Measurements from ENCODE around the gene NIPAL3. TPM values are rescaled to one million over a fixed set of nuclear protein-coding genes. Genes with fewer than 3 reads are reported as not detected.
"Not testable (repeated sequence)": the region's sequence is repeated elsewhere in the genome, so short reads cannot be mapped to it uniquely, and the experiment has no call there.

The NIPAL3 gene
- total RNA-seq, 2 experiments from 2014 or later: 11.7 to 25.3 TPM

GRCh38 chr1:24513706-24514105 lies 98.1 kb downstream of the NIPAL3 start:
- Histone ChIP-seq H3K27ac (ENCODE audit: low read depth, low read length, poor library complexity, severe bottlenecking) (no peak overlapping the region), H3K36me3 (ENCODE audit: insufficient read depth, low read length) (peaks cover 21% of the 10 kb centered on the region), H2AFZ (ENCODE audit: low read length) (no peak overlapping the region), H3K9me3 (ENCODE audit: low read length) (no peaks in the 10 kb centered on the region), H3K9me2 (ENCODE audit: insufficient read depth, low read length) (no peaks in the 10 kb centered on the region), H4K20me1 (ENCODE audit: insufficient read depth, low read length) (no peaks in the 10 kb centered on the region), H3K4me1 (ENCODE audit: insufficient read depth, low read length, poor library complexity, severe bottlenecking) (no peaks in the 10 kb centered on the region), H3K79me2 (ENCODE audit: insufficient read depth, low read depth, low read length) (peaks cover under 1% of the 10 kb centered on the region; the same call in 1 of the 2 replicates), H3K4me2 (ENCODE audit: low read length) (no peak overlapping the region), H3K4me3 (ENCODE audit: low read depth, low read length, poor library complexity, severe bottlenecking) (no peak overlapping the region)
- intact Hi-C loops (cut with micrococcal nuclease; ENCODE audit: unreplicated experiment): no loop called here
- CTCF ChIA-PET (ENCODE audit: unreplicated experiment): no interaction called here
- no peak for DNase-seq (ENCODE audit: low spot score)
- no TSS peak for BruUV-seq (replicated peaks)
- POLR2A ChIA-PET: no interaction called here
- TF ChIP-seq, protein P1, sequence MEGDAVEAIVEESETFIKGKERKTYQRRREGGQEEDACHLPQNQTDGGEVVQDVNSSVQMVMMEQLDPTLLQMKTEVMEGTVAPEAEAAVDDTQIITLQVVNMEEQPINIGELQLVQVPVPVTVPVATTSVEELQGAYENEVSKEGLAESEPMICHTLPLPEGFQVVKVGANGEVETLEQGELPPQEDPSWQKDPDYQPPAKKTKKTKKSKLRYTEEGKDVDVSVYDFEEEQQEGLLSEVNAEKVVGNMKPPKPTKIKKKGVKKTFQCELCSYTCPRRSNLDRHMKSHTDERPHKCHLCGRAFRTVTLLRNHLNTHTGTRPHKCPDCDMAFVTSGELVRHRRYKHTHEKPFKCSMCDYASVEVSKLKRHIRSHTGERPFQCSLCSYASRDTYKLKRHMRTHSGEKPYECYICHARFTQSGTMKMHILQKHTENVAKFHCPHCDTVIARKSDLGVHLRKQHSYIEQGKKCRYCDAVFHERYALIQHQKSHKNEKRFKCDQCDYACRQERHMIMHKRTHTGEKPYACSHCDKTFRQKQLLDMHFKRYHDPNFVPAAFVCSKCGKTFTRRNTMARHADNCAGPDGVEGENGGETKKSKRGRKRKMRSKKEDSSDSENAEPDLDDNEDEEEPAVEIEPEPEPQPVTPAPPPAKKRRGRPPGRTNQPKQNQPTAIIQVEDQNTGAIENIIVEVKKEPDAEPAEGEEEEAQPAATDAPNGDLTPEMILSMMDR (conservative IDR thresholded peaks at IDR 0.05; ENCODE audit: low read length): no peak
- no peak for TF ChIP-seq EZH2phosphoT487 (IDR thresholded peaks at IDR 0.05; ENCODE audit: borderline replicate concordance, low read depth, low read length)

DNA sequence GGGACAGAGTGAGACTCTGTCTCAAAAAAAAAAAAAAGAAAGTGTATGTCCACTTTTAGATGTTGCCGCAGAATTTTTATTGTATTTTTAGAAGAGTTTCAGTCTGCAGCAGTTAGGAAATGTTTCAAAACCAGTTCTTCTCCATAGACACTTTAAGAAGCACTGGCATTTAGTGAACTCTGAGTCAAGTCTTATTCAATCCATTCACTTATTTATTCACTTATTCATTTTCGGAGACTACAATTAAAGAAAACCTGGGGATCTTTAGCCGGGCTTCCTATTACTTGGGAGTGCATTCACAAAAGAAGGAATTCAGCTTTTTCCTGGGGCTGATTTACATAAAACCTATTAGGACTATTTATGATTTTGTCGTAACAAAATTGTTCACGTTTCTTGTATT lies 99.3 kb downstream of the NIPAL3 start:
- DNase-seq (ENCODE audit: low spot score): no peak
- TF ChIP-seq, protein P1 (conservative IDR thresholded peaks at IDR 0.05; ENCODE audit: low read length): no peak
- no peak for TF ChIP-seq EZH2phosphoT487 (IDR thresholded peaks at IDR 0.05; ENCODE audit: borderline replicate concordance, low read depth, low read length)
- Histone ChIP-seq H3K4me3 (ENCODE audit: low read depth, low read length, poor library complexity, severe bottlenecking) (no peak overlapping the region), H3K27ac (ENCODE audit: low read depth, low read length, poor library complexity, severe bottlenecking) (no peak overlapping the region), H3K79me2 (ENCODE audit: insufficient read depth, low read depth, low read length) (no peaks in the 10 kb centered on the region), H3K4me2 (ENCODE audit: low read length) (no peak overlapping the region), H3K9me2 (ENCODE audit: insufficient read depth, low read length) (no peaks in the 10 kb centered on the region), H3K9me3 (ENCODE audit: low read length) (no peaks in the 10 kb centered on the region), H3K36me3 (ENCODE audit: insufficient read depth, low read length) (peaks cover 26% of the 10 kb centered on the region), H4K20me1 (ENCODE audit: insufficient read depth, low read length) (no peaks in the 10 kb centered on the region), H3K4me1 (ENCODE audit: insufficient read depth, low read length, poor library complexity, severe bottlenecking) (peaks cover 8% of the 10 kb centered on the region), H2AFZ (ENCODE audit: low read length) (no peak overlapping the region)
- CTCF ChIA-PET (ENCODE audit: unreplicated experiment): no interaction called here
- BruUV-seq (replicated peaks): no TSS peak
- intact Hi-C loops (cut with micrococcal nuclease; ENCODE audit: unreplicated experiment): no loop called here
- POLR2A ChIA-PET: interaction anchor here (0.6 to 4.4 kb wide), 7 partner anchors 9 to 1259 kb away, joined by 3 to 29 read pairs (median 3); no protein-coding TSS in a partner anchor

DNA sequence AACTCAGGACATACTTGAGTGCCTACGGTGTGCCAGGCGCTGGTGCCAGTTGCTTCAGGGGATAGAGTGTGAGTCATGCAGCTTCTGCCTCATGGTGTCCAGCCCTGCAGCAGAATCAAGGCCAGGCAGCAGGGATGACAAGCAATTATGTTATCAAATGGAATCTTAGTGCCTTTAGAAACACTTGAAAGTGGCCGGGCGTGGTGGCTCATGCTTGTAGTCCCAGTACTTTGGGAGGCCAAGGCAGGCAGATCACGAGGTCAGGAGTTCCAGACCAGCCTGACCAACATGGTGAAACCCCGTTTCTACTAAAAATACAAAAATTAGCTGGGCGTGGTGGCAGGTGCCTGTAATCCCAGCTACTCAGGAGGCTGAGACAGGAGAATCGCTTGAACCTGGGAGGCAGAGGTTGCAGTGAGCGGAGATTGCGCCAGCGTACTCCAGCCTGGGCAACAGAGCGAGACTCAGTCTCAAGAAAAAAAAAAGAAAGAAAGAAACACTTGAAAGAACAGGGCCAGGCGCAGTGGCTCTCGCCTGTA lies 100.1 kb downstream of the NIPAL3 start:
- intact Hi-C loops (cut with micrococcal nuclease; ENCODE audit: unreplicated experiment); H2AFZ ChIP-seq (ENCODE audit: low read length); H3K9me2 ChIP-seq (ENCODE audit: insufficient read depth, low read length); H3K79me2 ChIP-seq (ENCODE audit: insufficient read depth, low read depth, low read length); H3K9me3 ChIP-seq (ENCODE audit: low read length); H3K4me3 ChIP-seq (ENCODE audit: low read depth, low read length, poor library complexity, severe bottlenecking); H3K27ac ChIP-seq (ENCODE audit: low read depth, low read length, poor library complexity, severe bottlenecking); DNase-seq (ENCODE audit: low spot score); H3K4me1 ChIP-seq (ENCODE audit: insufficient read depth, low read length, poor library complexity, severe bottlenecking); BruUV-seq (replicated peaks); H3K4me2 ChIP-seq (ENCODE audit: low read length); H4K20me1 ChIP-seq (ENCODE audit: insufficient read depth, low read length): not testable (repeated sequence)
- CTCF ChIA-PET (ENCODE audit: unreplicated experiment): interaction anchor here (0.6 kb wide), 1 partner anchor 147 kb away, joined by 5 read pairs; no protein-coding TSS in a partner anchor
- POLR2A ChIA-PET: interaction anchor here (0.7 to 4.4 kb wide), 5 partner anchors 9 to 582 kb away, joined by 3 to 29 read pairs (median 3); no protein-coding TSS in a partner anchor
- peaks cover 31% of the 10 kb centered on the region for H3K36me3 ChIP-seq (ENCODE audit: insufficient read depth, low read length)
